Limb (tissue), 2 donors: Measurements from ENCODE around the gene PGAM5.
"Not testable (repeated sequence)": the region's sequence is repeated elsewhere in the genome, so short reads cannot be mapped to it uniquely, and the experiment has no call there.

Experiments used
- DNase-seq, 2 donors: peaks; one replicate each; pipeline ENCODE4 v3.0.0-alpha.2; 2016; ENCODE audit errors: extremely low spot score in 2 of 2

The PGAM5 gene

GRCh38 chr12:132689227-132689626 lies 21.4 kb upstream of the PGAM5 start:
- no peak for DNase-seq

GRCh38 chr12:132690112-132690511 lies 20.5 kb upstream of the PGAM5 start:
- DNase-seq: no peak

- DNase-seq: not testable (repeated sequence)
Observed at GRCh38 chr12:132692030-132692429, 18.6 kb upstream of the PGAM5 start.

GRCh38 chr12:132694888-132695287 lies 15.8 kb upstream of the PGAM5 start:
- not testable (repeated sequence) for DNase-seq

- DNase-seq: no peak
Observed at GRCh38 chr12:132695431-132695830, 15.2 kb upstream of the PGAM5 start.

- DNase-seq: no peak
Observed at GRCh38 chr12:132698341-132698740, 12.3 kb upstream of the PGAM5 start.

- no peak for DNase-seq
Observed at GRCh38 chr12:132700212-132700822, 10.3 kb upstream of the PGAM5 start.

- DNase-seq: no peak
Observed at GRCh38 chr12:132702640-132703039, 8.0 kb upstream of the PGAM5 start.

GRCh38 chr12:132703641-132704040 lies 7.0 kb upstream of the PGAM5 start:
- DNase-seq: no peak

- no peak for DNase-seq
Observed at GRCh38 chr12:132707241-132707640, 3.4 kb upstream of the PGAM5 start.

- no peak for DNase-seq
Observed at GRCh38 chr12:132708150-132708549, 2.5 kb upstream of the PGAM5 start.

GRCh38 chr12:132710043-132710404 lies 618 bp upstream of the PGAM5 start:
- DNase-seq: no peak

GRCh38 chr12:132711080-132711843 lies 620 bp downstream of the PGAM5 start:
- DNase-seq: peak in 1 of 2 donors; percentile 53

- no peak for DNase-seq
Observed at GRCh38 chr12:132713123-132713522, 2.5 kb downstream of the PGAM5 start.

- DNase-seq: no peak
Observed at GRCh38 chr12:132715874-132716273, 5.2 kb downstream of the PGAM5 start.

GRCh38 chr12:132716356-132716755 lies 5.7 kb downstream of the PGAM5 start:
- no peak for DNase-seq

- no peak for DNase-seq
Observed at GRCh38 chr12:132717011-132717410, 6.4 kb downstream of the PGAM5 start.

GRCh38 chr12:132717531-132718387 lies 7.1 kb downstream of the PGAM5 start:
- no peak for DNase-seq

- no peak for DNase-seq
Observed at GRCh38 chr12:132718644-132719043, 8.0 kb downstream of the PGAM5 start.

- no peak for DNase-seq
Observed at GRCh38 chr12:132719141-132719953, 8.7 kb downstream of the PGAM5 start.

- no peak for DNase-seq
Observed at GRCh38 chr12:132719954-132720324, 9.3 kb downstream of the PGAM5 start.
